Measurements from ENCODE around the gene MGST1. TPM values are rescaled to one million over a fixed set of nuclear protein-coding genes. Genes with fewer than 3 reads are reported as not detected.

The MGST1 gene
- total RNA-seq, 1 donor from 2014 or later: 3.7 TPM

Other genes starting within 250 kb of the MGST1 start
- 0.41 TPM for gene SLC15A5, start 70.0 kb upstream of the MGST1 start, total RNA-seq